Stimulated activated CD4-positive, alpha-beta T cell treated with anti-CD3 and anti-CD28 coated beads, Interleukin-12 subunit alpha, Interleukin-12 subunit beta, amount 100 ng/mL, for 24 hours (primary cell): Measurements from ENCODE around the gene MRPS35.
A peak's percentile ranks its signal among the peaks of the same experiment; 100 is the strongest.

ENCODE experiments used
- DNase-seq, 2 experiments: peaks; one replicate each; pipeline ENCODE4 v3.0.0-alpha.2; 2020; ENCODE audit warnings: low read depth in 2 of 2

Gene MRPS35

GRCh38 chr12:27772328-27773049, 61.9 kb downstream of the MRPS35 start:
- DNase-seq = no peak

- no peak for DNase-seq
These were observed 66.5 kb downstream of the MRPS35 start for GRCh38 chr12:27777141-27777540.

- no peak for DNase-seq
These were observed 67.6 kb downstream of the MRPS35 start for GRCh38 chr12:27778206-27778605.

GRCh38 chr12:27779416-27779919, 68.8 kb downstream of the MRPS35 start:
- no peak for DNase-seq

GRCh38 chr12:27779920-27780611, 69.4 kb downstream of the MRPS35 start, which contains the start of the genes KLHL42 and MANSC4:
TSS of gene KLHL42 (plus strand) at chr12:27780233. CDS start at chr12:27780331, 98 bp downstream.
TSS of gene MANSC4 (minus strand) at chr12:27780236. CDS start at chr12:27771276, 8,960 bp downstream.
- DNase-seq = peak; percentile 34 to 51

- DNase-seq = peak in 1 of 2 experiments; percentile 8
These were observed 70.2 kb downstream of the MRPS35 start for GRCh38 chr12:27780612-27781408.

GRCh38 chr12:27781680-27782079, 71.0 kb downstream of the MRPS35 start:
- no peak for DNase-seq

- DNase-seq = no peak
These were observed 71.8 kb downstream of the MRPS35 start for GRCh38 chr12:27782481-27782880.

- no peak for DNase-seq
These were observed 75.4 kb downstream of the MRPS35 start for GRCh38 chr12:27785882-27786570.

GRCh38 chr12:27787559-27787958, 76.9 kb downstream of the MRPS35 start:
- DNase-seq = no peak

GRCh38 chr12:27790179-27790578, 79.5 kb downstream of the MRPS35 start:
- no peak for DNase-seq

- DNase-seq = no peak
These were observed 84.4 kb downstream of the MRPS35 start for GRCh38 chr12:27794818-27795584.

- DNase-seq = no peak
These were observed 85.5 kb downstream of the MRPS35 start for GRCh38 chr12:27796128-27796527.

- no peak for DNase-seq
These were observed 86.8 kb downstream of the MRPS35 start for GRCh38 chr12:27797301-27798025.

- no peak for DNase-seq
These were observed 90.2 kb downstream of the MRPS35 start for GRCh38 chr12:27800819-27801218.

GRCh38 chr12:27801630-27802029, 91.0 kb downstream of the MRPS35 start:
- DNase-seq = no peak

GRCh38 chr12:27802511-27802910, 91.9 kb downstream of the MRPS35 start:
- DNase-seq = no peak

- no peak for DNase-seq
These were observed 92.3 kb downstream of the MRPS35 start for GRCh38 chr12:27802936-27803335.

- DNase-seq = no peak
These were observed 94.6 kb downstream of the MRPS35 start for GRCh38 chr12:27805238-27805637.
